Measurements from ENCODE around the gene CRACR2A.

CRACR2A gene

GRCh38 chr12:3592856-3593625, 159.9 kb downstream of the CRACR2A start:
- DNase-seq: no peak

GRCh38 chr12:3589745-3590144, 163.2 kb downstream of the CRACR2A start:
- DNase-seq: no peak

GRCh38 chr12:3587402-3588013, 165.4 kb downstream of the CRACR2A start:
- no peak for DNase-seq

- DNase-seq: no peak
Observed at GRCh38 chr12:3583656-3584334, 169.1 kb downstream of the CRACR2A start.

- no peak for DNase-seq
Observed at GRCh38 chr12:3580094-3580749, 172.7 kb downstream of the CRACR2A start.

- DNase-seq: no peak
Observed at GRCh38 chr12:3579446-3580093, 173.3 kb downstream of the CRACR2A start.

DNA sequence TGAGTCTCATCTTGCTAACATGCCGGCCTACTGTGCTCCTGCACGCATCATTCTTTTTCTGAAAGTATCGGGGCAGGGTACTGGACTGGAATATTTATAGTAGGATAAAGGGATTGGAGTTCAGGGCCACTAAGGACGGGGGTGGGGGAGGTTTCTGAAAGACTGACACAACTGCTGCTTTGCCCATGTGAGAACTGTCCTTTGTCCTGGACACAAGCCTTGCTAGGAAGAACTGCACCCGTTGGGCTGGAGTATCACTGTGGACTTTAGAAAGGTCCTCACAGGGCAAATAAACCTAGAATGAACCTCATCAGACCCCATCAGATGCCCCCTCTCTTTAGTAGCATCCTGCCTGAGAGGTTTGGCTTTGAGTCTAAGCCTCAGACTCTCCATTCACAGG, 174.4 kb downstream of the CRACR2A start:
- DNase-seq: no peak

DNA sequence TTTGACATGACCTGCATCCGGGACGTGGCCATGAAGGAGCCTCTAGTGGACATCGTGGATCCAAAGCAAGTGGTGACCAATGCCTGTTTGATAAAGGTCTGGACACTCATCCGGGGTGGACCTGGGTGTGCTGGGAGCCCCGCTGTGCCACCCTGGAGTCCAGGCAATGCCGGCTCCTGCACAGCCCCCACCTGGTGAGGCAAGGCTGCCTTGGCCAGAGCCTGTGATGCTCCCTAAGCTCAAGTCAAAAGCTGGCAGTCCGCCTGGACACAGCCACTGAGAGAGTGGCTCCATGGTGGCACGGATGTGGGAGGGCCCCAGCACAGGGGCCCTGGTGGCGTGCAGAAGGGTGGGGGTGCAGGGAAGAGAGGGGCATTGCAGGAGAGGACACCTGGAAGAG, 176.0 kb downstream of the CRACR2A start:
- DNase-seq: no peak

DNA sequence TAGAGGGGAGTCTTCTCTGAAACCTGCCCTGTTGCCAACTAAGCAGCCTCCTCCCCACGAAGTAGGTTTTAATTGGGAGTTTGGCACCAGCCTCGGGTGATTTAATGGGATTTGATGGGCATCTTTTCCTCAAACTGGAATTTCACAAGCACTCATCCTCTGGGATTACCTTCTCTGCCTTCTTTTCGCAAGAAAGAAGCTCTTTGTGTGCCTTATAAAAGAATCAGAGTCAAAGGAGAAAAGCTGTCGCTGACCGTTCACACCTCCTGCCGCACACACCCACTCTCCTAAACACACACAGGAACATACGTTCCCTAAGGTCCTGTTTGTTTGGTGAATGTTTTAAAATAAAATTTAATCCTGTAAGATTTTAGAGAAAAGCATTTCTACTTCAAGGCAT, 177.9 kb downstream of the CRACR2A start:
- DNase-seq: peak; percentile 39

GRCh38 chr12:3572560-3572959, 180.3 kb downstream of the CRACR2A start:
- no peak for DNase-seq

DNA sequence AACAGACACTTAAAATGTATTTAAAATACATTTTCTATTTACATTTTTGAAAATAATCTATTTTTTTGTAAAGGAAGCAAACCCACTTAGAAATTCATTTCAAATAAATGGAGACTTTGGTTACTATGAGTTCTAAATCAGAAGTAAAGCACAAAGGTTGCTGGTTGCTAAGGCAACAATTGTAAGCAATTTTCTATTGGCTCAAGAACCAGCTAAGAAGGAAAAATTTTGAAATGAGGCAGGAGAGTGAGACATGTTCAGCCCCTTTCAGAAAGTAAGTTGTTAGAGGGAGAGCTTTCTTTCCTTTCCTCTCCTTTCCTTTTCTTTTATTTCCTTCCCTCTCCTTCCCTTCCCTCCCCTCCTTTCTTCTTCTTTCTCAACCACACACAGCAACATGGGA, 181.2 kb downstream of the CRACR2A start:
- DNase-seq: no peak

DNA sequence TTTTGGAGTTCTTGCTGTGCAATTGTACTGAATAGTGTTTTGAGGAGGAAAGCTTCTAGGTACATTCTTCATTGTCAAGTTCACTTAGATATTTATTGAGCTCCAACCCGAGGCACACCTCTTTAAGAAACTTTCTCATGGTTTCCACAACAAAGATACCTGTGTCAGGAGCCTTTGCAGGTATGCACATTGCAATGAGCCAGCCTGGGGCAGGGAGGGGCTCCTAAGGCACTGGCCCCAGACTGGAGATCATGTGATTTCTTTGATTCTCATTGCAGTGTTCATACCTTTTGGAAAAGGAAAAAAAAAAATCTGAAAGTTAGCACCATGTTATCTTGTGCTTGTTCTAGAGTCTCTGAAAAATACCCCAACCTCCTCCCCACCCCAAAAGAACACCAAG, 181.6 kb downstream of the CRACR2A start:
- no peak for DNase-seq

- DNase-seq: no peak
Observed at GRCh38 chr12:3568695-3569094, 184.2 kb downstream of the CRACR2A start.

DNA sequence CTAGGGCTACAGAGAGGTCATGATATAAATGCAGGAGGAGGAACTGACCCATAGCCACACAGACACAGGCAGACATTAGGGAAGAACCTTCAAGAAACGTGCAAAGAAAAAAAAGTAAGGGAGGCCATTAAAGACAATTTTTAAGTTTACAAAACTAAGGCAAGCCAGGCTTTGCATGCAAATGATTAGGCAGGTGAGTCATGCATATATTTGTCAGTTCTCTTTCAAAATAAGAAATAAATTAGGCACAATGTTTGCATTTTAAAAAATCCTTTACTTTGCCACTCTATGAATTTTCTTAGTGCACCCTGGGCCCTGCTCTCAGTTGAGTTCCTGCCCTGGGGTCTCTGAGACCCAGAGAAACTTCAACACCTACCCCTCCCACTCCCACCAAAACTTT, 186.9 kb downstream of the CRACR2A start:
- no peak for DNase-seq

All from NCI-H1092 treated with DMSO at 0.1 percent for 48 hours (cell line).